GM12878 (cell line): Measurements from ENCODE around the gene PFKP. TPM values are rescaled to one million over a fixed set of nuclear protein-coding genes. Genes with fewer than 3 reads are reported as not detected.

ENCODE experiments used
- ATAC-seq: fragments of 200-7000 bp; cut with Tn5 transposase; 3 replicates; pipeline ENCODE4 v1.9.1; 2020; ENCODE audit warnings: mild to moderate bottlenecking, moderate library complexity
- BruUV-seq: library from RNA; stranded (reverse); fragments of 400-500 nt; replicated peaks from 2 replicates; lab custom pipeline; 2021; lab: Mats Ljungman, UMichigan
- CTCF ChIA-PET: fragments of 300-600 bp; sonication (Branson Sonifier 250); formaldehyde crosslinking; extraction: SDS; loops from one replicate; lab custom pipeline; 2021; ENCODE audit warnings: inconsistent platforms; lab: Yijun Ruan, JAX
- POLR2A ChIA-PET: fragments of 350-600 bp; formaldehyde crosslinking; extraction: SDS; loops from one replicate; lab custom pipeline; 2021; ENCODE audit warnings: inconsistent platforms; lab: Charles Lee
- RAD21 ChIA-PET: fragments of 300-600 bp; sonication (Branson Sonifier 250); formaldehyde crosslinking; loops from one replicate; lab custom pipeline; 2023; ENCODE audit warnings: antibody characterized with exemption; ENCODE audit not compliant: unreplicated experiment; lab: Charles Lee
- SMC1A ChIA-PET: fragments of 300-600 bp; sonication (Branson Sonifier 250); formaldehyde crosslinking; loops from one replicate; lab custom pipeline; 2023; ENCODE audit not compliant: unreplicated experiment, uncharacterized antibody; lab: Charles Lee
- DNase-seq: peaks from one replicate; pipeline ENCODE4 v3.0.0-alpha.2; 2011; ENCODE audit warnings: low read depth, low spot score
- FAIRE-seq: peaks from 3 replicates; lab custom pipeline; 2011; peaks lifted over from hg19 to GRCh38; lab: Jason Lieb, UNC
- H2AFZ ChIP-seq: 2 replicates; pipeline ENCODE4 v1.6.0; 2011; ENCODE audit warnings: low read depth, low read length, control low read depth; ENCODE audit not compliant: control insufficient read depth
- H3K27ac ChIP-seq: 2 replicates; pipeline ENCODE4 v1.5.1; 2011; ENCODE audit warnings: control low read depth; ENCODE audit not compliant: control insufficient read depth, insufficient read depth
- H3K27me3 ChIP-seq, 2 experiments: replicated peaks in 1 of 2; 2 replicates each; pipeline versions ENCODE4 v1.6.0 to v1.6.1; 2011; ENCODE audit warnings: low read length in 1 of 2; ENCODE audit not compliant: control insufficient read depth in 2 of 2, insufficient read depth in 2 of 2
- H3K36me3 ChIP-seq, 2 experiments: 2 replicates each; pipeline ENCODE4 v1.5.1; 2011; ENCODE audit warnings: low read length in 1 of 2; ENCODE audit not compliant: control insufficient read depth in 2 of 2, insufficient read depth in 2 of 2
- H3K4me1 ChIP-seq: 2 replicates; pipeline ENCODE4 v1.6.1; 2011; ENCODE audit warnings: mild to moderate bottlenecking, low read length, moderate library complexity, mixed read lengths; ENCODE audit not compliant: control insufficient read depth, insufficient read depth
- H3K4me2 ChIP-seq: 2 replicates; pipeline ENCODE4 v1.6.0; 2011; ENCODE audit warnings: control low read depth; ENCODE audit not compliant: control insufficient read depth, insufficient read depth
- H3K4me3 ChIP-seq: fragments of 200-600 bp; sonication (generic); 2 replicates; pipeline ENCODE4 v1.5.1; 2016
- H3K79me2 ChIP-seq: 2 replicates; pipeline ENCODE4 v1.6.0; 2011; ENCODE audit warnings: low read length; ENCODE audit not compliant: control insufficient read depth, insufficient read depth
- H3K9ac ChIP-seq: 2 replicates; pipeline ENCODE4 v1.8.0; 2011; ENCODE audit warnings: low read length, control low read depth, mixed read lengths; ENCODE audit not compliant: control insufficient read depth, insufficient read depth
- H3K9me3 ChIP-seq: replicated peaks from 3 replicates; pipeline ENCODE4 v1.5.1; 2011; ENCODE audit warnings: mild to moderate bottlenecking, low read length; ENCODE audit not compliant: control insufficient read depth, insufficient read depth
- H4K20me1 ChIP-seq: 2 replicates; pipeline ENCODE4 v1.6.0; 2011; ENCODE audit not compliant: control insufficient read depth, insufficient read depth
- FOS ChIP-seq: IDR thresholded peaks from 3 replicates; pipeline ENCODE4 v1.6.1; 2011; ENCODE audit warnings: borderline replicate concordance; ENCODE audit not compliant: insufficient read length; ENCODE audit errors: extremely low read depth
- GABPA ChIP-seq: IDR thresholded peaks from 2 replicates; pipeline ENCODE4 v1.6.1; 2014; ENCODE audit warnings: antibody characterized with exemption, low read depth, mild to moderate bottlenecking, inconsistent platforms
- KLF5 ChIP-seq: fragments of 450-650 bp; IDR thresholded peaks from 2 replicates; pipeline ENCODE4 v1.6.1; 2014; ENCODE audit warnings: mild to moderate bottlenecking; ENCODE audit not compliant: partially characterized antibody
- MEF2A ChIP-seq: IDR thresholded peaks from 2 replicates; pipeline ENCODE4 v1.6.1; 2011; ENCODE audit warnings: low read depth, mild to moderate bottlenecking, low read length, moderate library complexity; ENCODE audit not compliant: insufficient read depth
- NFIC ChIP-seq: IDR thresholded peaks from 2 replicates; pipeline ENCODE4 v1.6.1; 2012; ENCODE audit warnings: low read depth, mild to moderate bottlenecking, inconsistent platforms, low read length, moderate library complexity
- WGBS: methylation state at CpG from one replicate; pipeline ENCODE4 v1.1.6; 2016; ENCODE audit warnings: low lambda C conversion rate; ENCODE audit not compliant: insufficient replicate concordance, insufficient coverage; ENCODE audit errors: missing lambda C conversion rate; 5-methylcytosine and 5-hydroxymethylcytosine counted together
- in situ Hi-C: fragments of 300-500 bp; cut with MboI; formaldehyde crosslinking; loops from 9 replicates; pipeline ENCODE4 v1.14.3; 2018; ENCODE audit warnings: mixed read lengths
- intact Hi-C: fragments of 100-400 bp; cut with micrococcal nuclease; formaldehyde crosslinking; loops from one replicate; pipeline ENCODE4 v1.14.2; 2022; ENCODE audit not compliant: unreplicated experiment
- polyA plus RNA-seq, 11 experiments: library from polyadenylated mRNA; depleted of rRNA in 4 of 11; unstranded in 6 of 11; stranded (reverse) in 5 of 11; fragments of >200 nt; fragmentation: Nextera tagmentation in 4 of 11; fragmentation: Illumina TruSeq in 1 of 11; extraction: Ambion mirVana in 4 of 11; extraction: Trizol in 1 of 11; gene quantifications; 1 replicate in 1 of 11; 2 replicates in 10 of 11; pipeline versions ENCODE4 v1.2.1 to v1.2.3, GENCODE V29; 2011 to 2016; ENCODE audit warnings: inconsistent platforms in 2 of 11, missing spikeins in 2 of 11, low read depth in 1 of 11
- total RNA-seq, 4 experiments: library from RNA; depleted of rRNA in 3 of 4; stranded (reverse); fragments of >200 nt in 3 of 4; fragmentation: Illumina TruSeq in 1 of 4; extraction: Trizol in 1 of 4; gene quantifications; 2 replicates each; pipeline versions ENCODE4 v1.2.1 to v1.2.3, GENCODE V29; 2013 to 2021
- TF ChIP-seq, protein P1 (sequence below): fragments of 450-650 bp; IDR thresholded peaks from 2 replicates; pipeline ENCODE4 v1.6.1; 2017; ENCODE audit warnings: antibody characterized with exemption, mild to moderate bottlenecking, moderate library complexity
- TF ChIP-seq, protein P2 (sequence below): fragments of 450-650 bp; IDR thresholded peaks from 2 replicates; pipeline ENCODE4 v1.6.1; 2014; ENCODE audit warnings: mild to moderate bottlenecking

The PFKP gene
- total and polyA plus RNA-seq, 10 of the 15 experiments (the other 5 are each of a cell fraction or from before 2014, with no cell fraction given): 27.0 to 145 (median 95.7) TPM

DNA sequence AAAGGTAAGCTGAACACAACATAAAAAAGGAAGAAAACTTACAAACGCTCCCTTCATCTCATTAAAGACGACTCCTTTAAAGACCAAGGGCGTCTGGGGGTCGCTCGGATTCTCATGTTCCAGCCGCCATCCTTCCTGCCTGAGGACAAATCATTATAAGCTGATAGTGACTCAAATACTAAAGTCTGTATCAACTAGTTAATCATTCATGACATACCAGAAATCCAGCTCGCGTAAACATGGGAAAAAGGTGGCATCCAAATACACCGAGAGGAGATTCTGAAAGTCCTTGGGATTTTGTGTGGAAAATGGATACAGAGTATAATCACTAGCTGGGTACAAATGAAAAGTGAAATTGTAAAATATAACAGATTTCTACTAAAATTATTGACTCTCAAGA lies 97.8 kb downstream of the PFKP start (continued):
- TF ChIP-seq, protein P1, sequence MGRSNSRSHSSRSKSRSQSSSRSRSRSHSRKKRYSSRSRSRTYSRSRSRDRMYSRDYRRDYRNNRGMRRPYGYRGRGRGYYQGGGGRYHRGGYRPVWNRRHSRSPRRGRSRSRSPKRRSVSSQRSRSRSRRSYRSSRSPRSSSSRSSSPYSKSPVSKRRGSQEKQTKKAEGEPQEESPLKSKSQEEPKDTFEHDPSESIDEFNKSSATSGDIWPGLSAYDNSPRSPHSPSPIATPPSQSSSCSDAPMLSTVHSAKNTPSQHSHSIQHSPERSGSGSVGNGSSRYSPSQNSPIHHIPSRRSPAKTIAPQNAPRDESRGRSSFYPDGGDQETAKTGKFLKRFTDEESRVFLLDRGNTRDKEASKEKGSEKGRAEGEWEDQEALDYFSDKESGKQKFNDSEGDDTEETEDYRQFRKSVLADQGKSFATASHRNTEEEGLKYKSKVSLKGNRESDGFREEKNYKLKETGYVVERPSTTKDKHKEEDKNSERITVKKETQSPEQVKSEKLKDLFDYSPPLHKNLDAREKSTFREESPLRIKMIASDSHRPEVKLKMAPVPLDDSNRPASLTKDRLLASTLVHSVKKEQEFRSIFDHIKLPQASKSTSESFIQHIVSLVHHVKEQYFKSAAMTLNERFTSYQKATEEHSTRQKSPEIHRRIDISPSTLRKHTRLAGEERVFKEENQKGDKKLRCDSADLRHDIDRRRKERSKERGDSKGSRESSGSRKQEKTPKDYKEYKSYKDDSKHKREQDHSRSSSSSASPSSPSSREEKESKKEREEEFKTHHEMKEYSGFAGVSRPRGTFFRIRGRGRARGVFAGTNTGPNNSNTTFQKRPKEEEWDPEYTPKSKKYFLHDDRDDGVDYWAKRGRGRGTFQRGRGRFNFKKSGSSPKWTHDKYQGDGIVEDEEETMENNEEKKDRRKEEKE: no peak
- TF ChIP-seq FOS (no peak), MEF2A (no peak), GABPA (no peak), KLF5 (no peak)
- TF ChIP-seq, protein P2, sequence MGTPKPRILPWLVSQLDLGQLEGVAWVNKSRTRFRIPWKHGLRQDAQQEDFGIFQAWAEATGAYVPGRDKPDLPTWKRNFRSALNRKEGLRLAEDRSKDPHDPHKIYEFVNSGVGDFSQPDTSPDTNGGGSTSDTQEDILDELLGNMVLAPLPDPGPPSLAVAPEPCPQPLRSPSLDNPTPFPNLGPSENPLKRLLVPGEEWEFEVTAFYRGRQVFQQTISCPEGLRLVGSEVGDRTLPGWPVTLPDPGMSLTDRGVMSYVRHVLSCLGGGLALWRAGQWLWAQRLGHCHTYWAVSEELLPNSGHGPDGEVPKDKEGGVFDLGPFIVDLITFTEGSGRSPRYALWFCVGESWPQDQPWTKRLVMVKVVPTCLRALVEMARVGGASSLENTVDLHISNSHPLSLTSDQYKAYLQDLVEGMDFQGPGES: no peak

DNA sequence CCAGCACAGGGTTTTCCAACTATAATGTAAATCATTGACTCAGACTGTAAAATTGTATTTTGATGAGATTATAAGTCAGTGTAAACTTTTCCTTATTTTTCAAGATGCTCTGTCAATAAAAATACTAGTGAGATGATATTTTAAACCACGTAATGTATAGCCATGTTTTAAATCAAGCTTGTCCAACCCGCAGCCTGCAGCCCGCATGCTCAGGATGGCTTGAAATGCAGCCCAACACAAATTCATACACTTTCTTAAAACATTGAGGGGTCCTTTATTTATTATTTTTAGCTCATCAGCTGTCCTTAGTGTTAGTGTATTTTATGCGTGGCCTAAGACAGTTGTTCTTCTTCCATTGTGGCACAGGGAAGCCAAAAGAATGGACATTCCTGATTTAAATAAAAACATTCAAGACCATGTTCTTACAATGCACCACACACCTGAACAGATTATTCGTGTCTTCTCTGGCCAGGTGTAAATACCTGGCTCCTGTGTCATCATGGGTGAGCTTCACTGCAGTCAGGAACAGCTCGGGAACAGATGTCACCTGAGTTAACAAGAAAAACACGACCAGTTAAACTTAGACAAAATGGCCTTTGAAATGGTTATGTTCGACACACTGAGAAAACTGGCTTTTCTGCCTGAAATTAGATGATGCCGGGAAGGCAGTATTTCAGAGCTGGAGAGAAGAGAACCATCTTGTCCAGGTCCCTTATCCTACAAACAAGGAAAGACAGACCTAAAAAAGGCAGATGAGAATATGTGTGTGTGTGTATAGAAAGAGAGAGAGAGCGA lies 99.3 kb downstream of the PFKP start:
- FAIRE-seq: no peak
- WGBS: 94% methylated on average over 10 of the region's 10 CpGs

More for the DNA sequence above, 99.3 kb downstream of the PFKP start:
- BruUV-seq: no TSS peak
- in situ Hi-C loops: no loop called here
- Histone ChIP-seq H2AFZ (no peak overlapping the region), H3K4me1 (peaks cover 5% of the 10 kb centered on the region), H3K27me3 (no peaks in the 10 kb centered on the region), H3K4me3 (no peak overlapping the region), H3K36me3 (peaks cover 9 to 29% of the 10 kb centered on the region in 2 experiments), H3K9ac (no peak overlapping the region), H3K4me2 (no peak overlapping the region), H3K27ac (no peak overlapping the region), H3K9me3 (no peaks in the 10 kb centered on the region; the same call in 2 of the 3 replicates), H3K79me2 (peaks cover 3% of the 10 kb centered on the region), H4K20me1 (no peaks in the 10 kb centered on the region)
- DNase-seq (no peak), ATAC-seq (no peak)
- intact Hi-C loops: no loop called here
- TF ChIP-seq NFIC: no peak
- ChIA-PET CTCF (interaction anchor here (1.3 kb wide), 1 partner anchor 27 kb away, joined by 3 read pairs; no protein-coding TSS in a partner anchor), SMC1A (no interaction called here), RAD21 (no interaction called here), POLR2A (no interaction called here)
